HEK293 (cell line): ENCODE results near the gene SPRED2.

Experiments used
- CTCF ChIA-PET: fragments of 350-600 bp; formaldehyde crosslinking; extraction: SDS; loops from one replicate; lab custom pipeline; 2021; ENCODE audit warnings: antibody characterized with exemption; lab: Yijun Ruan, JAX
- POLR2A ChIA-PET: fragments of 300-600 bp; formaldehyde crosslinking; extraction: SDS; loops from one replicate; lab custom pipeline; 2020; ENCODE audit warnings: antibody characterized with exemption, inconsistent platforms; lab: Yijun Ruan, JAX
- H3K27ac ChIP-seq: fragments of 200-500 bp; sonication (Bioruptor generic); 2 replicates; pipeline ENCODE4 v1.5.1; 2014; ENCODE audit warnings: low read depth, low read length, control low read depth, inconsistent platforms; ENCODE audit errors: extremely low read depth
- H3K36me3 ChIP-seq, 2 experiments: fragments of 200-500 bp in 1 of 2; sonication (Bioruptor generic) in 1 of 2; 1 replicate in 1 of 2; 2 replicates in 1 of 2; pipeline ENCODE4 v1.5.1; 2014 to 2017; ENCODE audit warnings: inconsistent platforms in 2 of 2, low read length in 2 of 2; ENCODE audit not compliant: control insufficient read depth in 2 of 2, insufficient read depth in 1 of 2
- H3K4me1 ChIP-seq: fragments of 200-500 bp; sonication (Bioruptor generic); 2 replicates; pipeline ENCODE4 v1.5.1; 2014; ENCODE audit warnings: mild to moderate bottlenecking, low read length, inconsistent platforms; ENCODE audit not compliant: control insufficient read depth, insufficient read depth
- H3K4me3 ChIP-seq: 2 replicates; pipeline ENCODE4 v1.5.1; 2011; ENCODE audit warnings: low read depth, mild to moderate bottlenecking, control low read depth, low read length, moderate library complexity
- H3K9me3 ChIP-seq: fragments of 200-500 bp; sonication (Bioruptor generic); 2 replicates; pipeline ENCODE4 v1.5.1; 2014; ENCODE audit warnings: low read depth, low read length, inconsistent platforms; ENCODE audit not compliant: control insufficient read depth, insufficient read depth
- GLI4 ChIP-seq: fragments of 450-650 bp; formaldehyde crosslinking; IDR thresholded peaks from 2 replicates; pipeline ENCODE4 v1.5.1; 2016; ENCODE audit warnings: missing biosample characterization, missing genetic modification characterization
- GLIS1 ChIP-seq: fragments of 450-650 bp; formaldehyde crosslinking; IDR thresholded peaks from 2 replicates; pipeline ENCODE4 v1.5.1; 2016; ENCODE audit warnings: missing biosample characterization, missing genetic modification characterization
- KLF9 ChIP-seq: fragments of 450-650 bp; formaldehyde crosslinking; IDR thresholded peaks from 2 replicates; pipeline ENCODE4 v1.5.1; 2016; ENCODE audit warnings: missing biosample characterization, missing genetic modification characterization, low read depth
- OSR2 ChIP-seq: fragments of 450-650 bp; formaldehyde crosslinking; IDR thresholded peaks from 2 replicates; pipeline ENCODE4 v1.5.1; 2016; ENCODE audit warnings: missing biosample characterization, missing genetic modification characterization
- OVOL3 ChIP-seq: fragments of 450-650 bp; formaldehyde crosslinking; IDR thresholded peaks from 2 replicates; pipeline ENCODE4 v1.5.1; 2016; ENCODE audit warnings: missing biosample characterization, missing genetic modification characterization
- PBX3 ChIP-seq: sonication (generic); formaldehyde crosslinking; IDR thresholded peaks from 2 replicates; pipeline ENCODE4 v1.8.1; 2022; ENCODE audit warnings: mild to moderate bottlenecking, moderate library complexity, missing genetic modification reagents
- RBAK ChIP-seq: fragments of 450-650 bp; formaldehyde crosslinking; IDR thresholded peaks from 2 replicates; pipeline ENCODE4 v1.5.1; 2016; ENCODE audit warnings: missing biosample characterization, missing genetic modification characterization
- REST ChIP-seq: fragments of 450-650 bp; formaldehyde crosslinking; IDR thresholded peaks from 2 replicates; pipeline ENCODE4 v1.5.1; 2016; ENCODE audit warnings: missing biosample characterization, missing genetic modification characterization
- SP7 ChIP-seq: fragments of 450-650 bp; formaldehyde crosslinking; IDR thresholded peaks from 2 replicates; pipeline ENCODE4 v1.5.1; 2016; ENCODE audit warnings: missing biosample characterization, missing genetic modification characterization
- ZEB2 ChIP-seq: fragments of 450-650 bp; formaldehyde crosslinking; IDR thresholded peaks from 2 replicates; pipeline ENCODE4 v1.5.1; 2016; ENCODE audit warnings: missing biosample characterization, missing genetic modification characterization
- ZNF146 ChIP-seq: fragments of 450-650 bp; formaldehyde crosslinking; IDR thresholded peaks from 2 replicates; pipeline ENCODE4 v1.5.1; 2016; ENCODE audit warnings: missing biosample characterization, missing genetic modification characterization
- ZNF148 ChIP-seq: fragments of 450-650 bp; formaldehyde crosslinking; IDR thresholded peaks from 2 replicates; pipeline ENCODE4 v1.5.0; 2017; ENCODE audit warnings: missing biosample characterization, missing genetic modification characterization, borderline replicate concordance
- ZNF155 ChIP-seq: fragments of 450-650 bp; formaldehyde crosslinking; IDR thresholded peaks from 2 replicates; pipeline ENCODE4 v1.5.1; 2016; ENCODE audit warnings: missing biosample characterization, missing genetic modification characterization
- ZNF362 ChIP-seq: fragments of 450-650 bp; formaldehyde crosslinking; IDR thresholded peaks from 2 replicates; pipeline ENCODE4 v1.5.1; 2016; ENCODE audit warnings: missing biosample characterization, missing genetic modification characterization
- ZNF501 ChIP-seq: fragments of 450-650 bp; formaldehyde crosslinking; IDR thresholded peaks from 2 replicates; pipeline ENCODE4 v1.5.1; 2016; ENCODE audit warnings: missing biosample characterization, missing genetic modification characterization
- ZNF677 ChIP-seq: fragments of 450-650 bp; IDR thresholded peaks from 2 replicates; pipeline ENCODE4 v1.5.0; 2018; ENCODE audit warnings: missing biosample characterization, mild to moderate bottlenecking, missing genetic modification characterization, moderate library complexity
- ZNF768 ChIP-seq: fragments of 450-650 bp; formaldehyde crosslinking; IDR thresholded peaks from 2 replicates; pipeline ENCODE4 v1.5.1; 2018; ENCODE audit warnings: missing biosample characterization, mild to moderate bottlenecking, missing genetic modification characterization
- ZNF792 ChIP-seq: fragments of 450-650 bp; formaldehyde crosslinking; IDR thresholded peaks from 2 replicates; pipeline ENCODE4 v1.5.1; 2016; ENCODE audit warnings: missing biosample characterization, missing genetic modification characterization
- TF ChIP-seq, protein P1 (sequence below): fragments of 450-650 bp; formaldehyde crosslinking; IDR thresholded peaks from 2 replicates; pipeline ENCODE4 v1.5.1; 2016; ENCODE audit warnings: missing biosample characterization, missing genetic modification characterization
- TF ChIP-seq, protein P2 (sequence below): fragments of 450-650 bp; IDR thresholded peaks from 2 replicates; pipeline ENCODE4 v1.5.1; 2018; ENCODE audit warnings: missing biosample characterization, missing genetic modification characterization

The SPRED2 gene

GRCh38 chr2:65456886-65457285 is 24.5 kb upstream of the SPRED2 start:
- Histone ChIP-seq H3K4me1 (no peaks in the 10 kb centered on the region; the same call in 1 of the 2 replicates), H3K27ac (no peak overlapping the region), H3K9me3 (no peaks in the 10 kb centered on the region), H3K36me3 (no peaks in the 10 kb centered on the region), H3K4me3 (no peak overlapping the region)
- TF ChIP-seq SP7 (tag by site-specific recombination) (no peak), OVOL3 (tag by site-specific recombination) (no peak), ZEB2 (tag by site-specific recombination) (no peak), ZNF792 (tag by site-specific recombination) (no peak), RBAK (tag by site-specific recombination) (no peak), ZNF146 (tag by site-specific recombination) (no peak), ZNF677 (tag by site-specific recombination) (no peak), GLI4 (tag by site-specific recombination) (no peak), REST (tag by site-specific recombination) (no peak), ZNF768 (no peak), ZNF362 (no peak), KLF9 (tag by site-specific recombination) (no peak), OSR2 (tag by site-specific recombination) (no peak), ZNF155 (tag by site-specific recombination) (no peak), ZNF501 (no peak), ZNF148 (tag by site-specific recombination) (no peak)
- TF ChIP-seq, protein P1, sequence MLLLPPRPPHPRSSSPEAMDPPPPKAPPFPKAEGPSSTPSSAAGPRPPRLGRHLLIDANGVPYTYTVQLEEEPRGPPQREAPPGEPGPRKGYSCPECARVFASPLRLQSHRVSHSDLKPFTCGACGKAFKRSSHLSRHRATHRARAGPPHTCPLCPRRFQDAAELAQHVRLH: no peak
- TF ChIP-seq, protein P2, sequence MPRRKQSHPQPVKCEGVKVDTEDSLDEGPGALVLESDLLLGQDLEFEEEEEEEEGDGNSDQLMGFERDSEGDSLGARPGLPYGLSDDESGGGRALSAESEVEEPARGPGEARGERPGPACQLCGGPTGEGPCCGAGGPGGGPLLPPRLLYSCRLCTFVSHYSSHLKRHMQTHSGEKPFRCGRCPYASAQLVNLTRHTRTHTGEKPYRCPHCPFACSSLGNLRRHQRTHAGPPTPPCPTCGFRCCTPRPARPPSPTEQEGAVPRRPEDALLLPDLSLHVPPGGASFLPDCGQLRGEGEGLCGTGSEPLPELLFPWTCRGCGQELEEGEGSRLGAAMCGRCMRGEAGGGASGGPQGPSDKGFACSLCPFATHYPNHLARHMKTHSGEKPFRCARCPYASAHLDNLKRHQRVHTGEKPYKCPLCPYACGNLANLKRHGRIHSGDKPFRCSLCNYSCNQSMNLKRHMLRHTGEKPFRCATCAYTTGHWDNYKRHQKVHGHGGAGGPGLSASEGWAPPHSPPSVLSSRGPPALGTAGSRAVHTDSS (tag by site-specific recombination): no peak
- CTCF ChIA-PET: no interaction called here
- POLR2A ChIA-PET: interaction anchor here (0.7 kb wide), 1 partner anchor 101 kb away, joined by 4 read pairs; no protein-coding TSS in a partner anchor

- Histone ChIP-seq H3K4me1 (no peaks in the 10 kb centered on the region; the same call in 1 of the 2 replicates), H3K4me3 (no peak overlapping the region), H3K9me3 (no peaks in the 10 kb centered on the region), H3K27ac (no peak overlapping the region), H3K36me3 (no peaks in the 10 kb centered on the region)
- ChIA-PET CTCF (no interaction called here), POLR2A (no interaction called here)
- TF ChIP-seq GLIS1: peak; percentile 78
- TF ChIP-seq PBX3 (CRISPR knock-in tag): no peak
These were observed 23.7 kb upstream of the SPRED2 start for GRCh38 chr2:65456064-65456463.
